Measurements from ENCODE around the gene EDA.

DNA sequence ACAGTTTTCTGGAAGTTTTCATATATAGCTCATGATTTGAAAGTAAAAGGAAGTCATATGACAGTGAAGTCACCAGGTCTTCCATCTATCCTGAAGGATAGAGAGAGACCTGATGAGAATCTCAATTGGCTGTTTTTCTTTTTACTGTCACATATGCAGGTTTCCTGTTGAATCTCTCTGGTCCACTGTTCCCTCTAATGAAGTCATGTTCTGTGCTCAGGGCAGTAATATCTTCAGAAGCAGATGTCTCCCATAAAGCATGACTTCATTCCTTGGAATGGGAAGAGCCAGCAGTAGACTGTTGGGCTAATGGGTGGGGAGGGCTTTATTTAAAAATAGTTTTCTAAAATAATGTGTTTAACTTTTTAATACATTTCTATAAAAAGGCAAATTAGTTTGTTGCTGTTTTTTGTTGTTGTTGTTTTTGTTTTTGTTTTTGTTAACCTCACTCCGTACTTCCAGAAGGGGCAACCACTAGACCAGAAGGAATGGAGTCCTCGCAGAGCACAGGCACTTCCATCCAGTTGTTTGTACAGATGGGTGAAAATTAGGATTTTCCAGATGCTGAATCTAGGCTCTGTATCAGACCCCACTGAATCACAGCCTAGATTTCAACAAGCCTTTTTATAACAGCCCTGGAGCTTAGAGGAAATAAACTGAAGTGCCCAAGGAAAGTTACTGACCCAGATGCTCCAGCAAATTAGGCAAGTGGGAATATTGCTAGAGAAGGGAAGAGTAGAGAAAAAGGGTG is 379.6 kb downstream of the EDA start:
- TF ChIP-seq FOXK2 (IDR thresholded peaks at IDR 0.05) (no peak), ATF7 (IDR thresholded peaks at IDR 0.05; ENCODE audit: low read depth) (no peak), CHD4 (IDR thresholded peaks at IDR 0.05) (no peak), FOXM1 (IDR thresholded peaks at IDR 0.05; ENCODE audit: low read depth, low read length) (no peak), POLR2A (IDR thresholded peaks at IDR 0.05; ENCODE audit: low read depth, low read length) (no peak), GABPA (IDR thresholded peaks at IDR 0.05; ENCODE audit: low read depth) (no peak), JUND (IDR thresholded peaks at IDR 0.05; ENCODE audit: low read depth, low read length) (no peak), CEBPB (IDR thresholded peaks at IDR 0.05; ENCODE audit: borderline replicate concordance in 1 of 2, low read depth in 2 of 2, low read length in 2 of 2) (no peak), SRF (IDR thresholded peaks at IDR 0.05; ENCODE audit: low read depth in 2 of 2, low read length in 2 of 2) (no peak), EP300 (IDR thresholded peaks at IDR 0.05; ENCODE audit: borderline replicate concordance in 1 of 2, control insufficient read depth in 1 of 2, low read depth in 2 of 2, low read length in 2 of 2) (no peak), RELA (IDR thresholded peaks at IDR 0.05; ENCODE audit: borderline replicate concordance, partially characterized antibody) (no peak), SP1 (IDR thresholded peaks at IDR 0.05; ENCODE audit: low read depth, low read length) (no peak)
- TF ChIP-seq, protein P1, sequence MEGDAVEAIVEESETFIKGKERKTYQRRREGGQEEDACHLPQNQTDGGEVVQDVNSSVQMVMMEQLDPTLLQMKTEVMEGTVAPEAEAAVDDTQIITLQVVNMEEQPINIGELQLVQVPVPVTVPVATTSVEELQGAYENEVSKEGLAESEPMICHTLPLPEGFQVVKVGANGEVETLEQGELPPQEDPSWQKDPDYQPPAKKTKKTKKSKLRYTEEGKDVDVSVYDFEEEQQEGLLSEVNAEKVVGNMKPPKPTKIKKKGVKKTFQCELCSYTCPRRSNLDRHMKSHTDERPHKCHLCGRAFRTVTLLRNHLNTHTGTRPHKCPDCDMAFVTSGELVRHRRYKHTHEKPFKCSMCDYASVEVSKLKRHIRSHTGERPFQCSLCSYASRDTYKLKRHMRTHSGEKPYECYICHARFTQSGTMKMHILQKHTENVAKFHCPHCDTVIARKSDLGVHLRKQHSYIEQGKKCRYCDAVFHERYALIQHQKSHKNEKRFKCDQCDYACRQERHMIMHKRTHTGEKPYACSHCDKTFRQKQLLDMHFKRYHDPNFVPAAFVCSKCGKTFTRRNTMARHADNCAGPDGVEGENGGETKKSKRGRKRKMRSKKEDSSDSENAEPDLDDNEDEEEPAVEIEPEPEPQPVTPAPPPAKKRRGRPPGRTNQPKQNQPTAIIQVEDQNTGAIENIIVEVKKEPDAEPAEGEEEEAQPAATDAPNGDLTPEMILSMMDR (IDR thresholded peaks at IDR 0.05 in 2 of 3, conservative IDR thresholded peaks at IDR 0.05 in 1 of 3; ENCODE audit: control insufficient read depth in 2 of 3, extremely low read depth in 1 of 3, insufficient read depth in 1 of 3, low read depth in 3 of 3, low read length in 3 of 3): no peak
- TF ChIP-seq, protein P2, sequence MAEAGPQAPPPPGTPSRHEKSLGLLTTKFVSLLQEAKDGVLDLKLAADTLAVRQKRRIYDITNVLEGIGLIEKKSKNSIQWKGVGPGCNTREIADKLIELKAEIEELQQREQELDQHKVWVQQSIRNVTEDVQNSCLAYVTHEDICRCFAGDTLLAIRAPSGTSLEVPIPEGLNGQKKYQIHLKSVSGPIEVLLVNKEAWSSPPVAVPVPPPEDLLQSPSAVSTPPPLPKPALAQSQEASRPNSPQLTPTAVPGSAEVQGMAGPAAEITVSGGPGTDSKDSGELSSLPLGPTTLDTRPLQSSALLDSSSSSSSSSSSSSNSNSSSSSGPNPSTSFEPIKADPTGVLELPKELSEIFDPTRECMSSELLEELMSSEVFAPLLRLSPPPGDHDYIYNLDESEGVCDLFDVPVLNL (IDR thresholded peaks at IDR 0.05; ENCODE audit: low read depth, low read length): no peak
